SK-N-SH treated with all-trans-retinoic acid at 6 μM for 48 hours (cell line): ENCODE data around the gene SEC61B.
A peak's percentile ranks its signal among the peaks of the same experiment; 100 is the strongest.

Experiments used
- ATAC-seq: fragments of 200-7000 bp; cut with Tn5 transposase; 3 replicates; pipeline ENCODE4 v1.9.1; 2020; ENCODE audit warnings: mild to moderate bottlenecking, moderate library complexity
- ARNTL ChIP-seq: fragments of 450-650 bp; formaldehyde crosslinking; IDR thresholded peaks from 2 replicates; pipeline ENCODE4 v1.5.0; 2020; ENCODE audit warnings: low read depth, mild to moderate bottlenecking, moderate library complexity, borderline replicate concordance
- BACH2 ChIP-seq: fragments of 250-450 bp; sonication (Bioruptor Pico); IDR thresholded peaks from 2 replicates; pipeline ENCODE4 v1.9.0; 2021; ENCODE audit warnings: mild to moderate bottlenecking, borderline replicate concordance
- CSDC2 ChIP-seq: fragments of 250-450 bp; sonication (Bioruptor Pico); IDR thresholded peaks from 2 replicates; pipeline ENCODE4 v1.5.0; 2020; ENCODE audit warnings: mild to moderate bottlenecking, moderate library complexity
- ESRRG ChIP-seq: fragments of 250-450 bp; sonication (Bioruptor Pico); IDR thresholded peaks from 2 replicates; pipeline ENCODE4 v1.6.1; 2021; ENCODE audit warnings: mild to moderate bottlenecking
- GLIS3 ChIP-seq: fragments of 250-450 bp; sonication (Bioruptor Pico); IDR thresholded peaks from 2 replicates; pipeline ENCODE4 v1.5.0; 2020; ENCODE audit warnings: mild to moderate bottlenecking, moderate library complexity
- ISL1 ChIP-seq: fragments of 250-450 bp; sonication (Bioruptor Pico); IDR thresholded peaks from 2 replicates; pipeline ENCODE4 v2.1.2; 2022; ENCODE audit warnings: mild to moderate bottlenecking, moderate library complexity
- OSR1 ChIP-seq: fragments of 250-450 bp; sonication (Bioruptor Pico); IDR thresholded peaks from 2 replicates; pipeline ENCODE4 v1.8.0; 2022; ENCODE audit warnings: moderate library complexity, mild to moderate bottlenecking, inconsistent platforms
- RARB ChIP-seq: fragments of 250-450 bp; sonication (Bioruptor Pico); IDR thresholded peaks from 2 replicates; pipeline ENCODE4 v1.8.0; 2021; ENCODE audit warnings: mild to moderate bottlenecking, moderate library complexity
- SNAI2 ChIP-seq: fragments of 250-450 bp; sonication (Bioruptor Pico); IDR thresholded peaks from 2 replicates; pipeline ENCODE4 v1.5.0; 2020; ENCODE audit warnings: mild to moderate bottlenecking, moderate library complexity
- TCF4 ChIP-seq: fragments of 250-450 bp; sonication (Bioruptor Pico); IDR thresholded peaks from 2 replicates; pipeline ENCODE4 v1.8.0; 2021; ENCODE audit warnings: mild to moderate bottlenecking, moderate library complexity, borderline replicate concordance
- TOX ChIP-seq: fragments of 250-450 bp; sonication (Bioruptor Pico); IDR thresholded peaks from 2 replicates; pipeline ENCODE4 v1.8.0; 2021; ENCODE audit warnings: mild to moderate bottlenecking, moderate library complexity, borderline replicate concordance
- ZFP3 ChIP-seq: fragments of 250-450 bp; sonication (Bioruptor Pico); IDR thresholded peaks from 2 replicates; pipeline ENCODE4 v1.5.0; 2020; ENCODE audit warnings: mild to moderate bottlenecking, moderate library complexity
- ZFP30 ChIP-seq: fragments of 450-650 bp; formaldehyde crosslinking; IDR thresholded peaks from 2 replicates; pipeline ENCODE4 v1.5.0; 2022; ENCODE audit warnings: mild to moderate bottlenecking, moderate library complexity
- ZNF565 ChIP-seq: fragments of 450-650 bp; formaldehyde crosslinking; conservative IDR thresholded peaks from 2 replicates; pipeline ENCODE4 v1.5.0; 2020; ENCODE audit warnings: low read depth, mild to moderate bottlenecking, moderate library complexity
- ZNF70 ChIP-seq: fragments of 450-650 bp; formaldehyde crosslinking; IDR thresholded peaks from 2 replicates; pipeline ENCODE4 v1.5.0; 2020; ENCODE audit warnings: mild to moderate bottlenecking, moderate library complexity
- ZNF8 ChIP-seq: fragments of 450-650 bp; formaldehyde crosslinking; IDR thresholded peaks from 2 replicates; pipeline ENCODE4 v1.5.0; 2020; ENCODE audit warnings: mild to moderate bottlenecking, moderate library complexity
- TF ChIP-seq, protein P1 (sequence below): fragments of 250-450 bp; sonication (Bioruptor Pico); IDR thresholded peaks from 2 replicates; pipeline ENCODE4 v1.5.1; 2021; ENCODE audit warnings: mild to moderate bottlenecking, moderate library complexity
- TF ChIP-seq, protein P2 (sequence below): fragments of 250-450 bp; sonication (Bioruptor Pico); IDR thresholded peaks from 2 replicates; pipeline ENCODE4 v1.8.0; 2020; ENCODE audit warnings: mild to moderate bottlenecking, moderate library complexity, borderline replicate concordance
- TF ChIP-seq, protein P3 (sequence below): fragments of 250-450 bp; sonication (Bioruptor Pico); IDR thresholded peaks from 2 replicates; pipeline ENCODE4 v1.8.0; 2021; ENCODE audit warnings: low read depth, mild to moderate bottlenecking, moderate library complexity, borderline replicate concordance
- TF ChIP-seq, protein P4 (sequence below): fragments of 250-450 bp; sonication (Bioruptor Pico); IDR thresholded peaks from 2 replicates; pipeline ENCODE4 v1.5.1; 2020; ENCODE audit warnings: low read depth, mild to moderate bottlenecking, moderate library complexity

SEC61B gene

DNA sequence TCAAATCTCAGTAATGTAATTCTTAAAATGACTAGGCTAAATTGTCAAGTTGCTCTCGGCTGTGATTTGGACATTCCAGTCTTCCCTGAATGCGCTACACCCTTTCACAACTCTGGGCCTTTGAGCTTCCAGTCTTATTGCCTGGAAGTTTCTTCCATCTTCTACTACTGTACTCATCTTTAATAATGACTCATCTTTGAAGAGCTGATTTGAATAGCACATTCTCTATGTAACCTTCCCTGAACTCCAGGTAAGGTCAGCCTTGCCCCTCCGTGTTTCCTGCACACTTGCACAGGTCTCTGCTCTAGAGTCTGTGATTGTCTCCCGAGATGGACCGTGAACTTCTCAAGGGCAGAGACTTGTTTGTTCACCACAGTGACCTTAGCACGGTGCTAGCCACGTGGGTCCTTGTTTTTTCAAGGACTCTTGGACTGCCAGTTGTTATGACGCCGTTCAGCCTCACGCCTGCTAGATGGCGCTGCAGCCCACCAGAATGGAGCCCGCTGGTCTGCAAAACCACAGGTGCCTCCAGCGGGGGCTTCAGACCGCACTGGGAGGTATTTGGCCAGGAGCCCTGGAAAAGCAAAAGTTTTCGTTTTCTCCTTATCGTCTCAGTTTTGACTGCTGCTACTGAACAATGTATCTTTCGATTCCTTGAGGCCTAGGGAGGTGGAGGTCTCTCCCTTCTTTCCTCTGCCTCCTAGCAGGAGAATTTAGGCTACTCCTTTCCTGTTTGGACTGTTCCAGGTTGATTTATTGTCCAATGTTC lies 44.4 kb downstream of the SEC61B start:
- peak; percentile 91 for ATAC-seq
- TF ChIP-seq ARNTL, result no peak
- no peak for TF ChIP-seq TCF4 (CRISPR knock-in tag)
- TF ChIP-seq, protein P1, sequence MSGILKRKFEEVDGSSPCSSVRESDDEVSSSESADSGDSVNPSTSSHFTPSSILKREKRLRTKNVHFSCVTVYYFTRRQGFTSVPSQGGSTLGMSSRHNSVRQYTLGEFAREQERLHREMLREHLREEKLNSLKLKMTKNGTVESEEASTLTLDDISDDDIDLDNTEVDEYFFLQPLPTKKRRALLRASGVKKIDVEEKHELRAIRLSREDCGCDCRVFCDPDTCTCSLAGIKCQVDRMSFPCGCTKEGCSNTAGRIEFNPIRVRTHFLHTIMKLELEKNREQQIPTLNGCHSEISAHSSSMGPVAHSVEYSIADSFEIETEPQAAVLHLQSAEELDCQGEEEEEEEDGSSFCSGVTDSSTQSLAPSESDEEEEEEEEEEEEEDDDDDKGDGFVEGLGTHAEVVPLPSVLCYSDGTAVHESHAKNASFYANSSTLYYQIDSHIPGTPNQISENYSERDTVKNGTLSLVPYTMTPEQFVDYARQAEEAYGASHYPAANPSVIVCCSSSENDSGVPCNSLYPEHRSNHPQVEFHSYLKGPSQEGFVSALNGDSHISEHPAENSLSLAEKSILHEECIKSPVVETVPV, result no peak
- no peak for TF ChIP-seq ZFP30 (CRISPR knock-in tag)
- TF ChIP-seq ZNF8 (CRISPR knock-in tag), result no peak
- no peak for TF ChIP-seq ZNF70 (CRISPR knock-in tag)
- no peak for TF ChIP-seq OSR1 (CRISPR knock-in tag)
- no peak for TF ChIP-seq TOX
- TF ChIP-seq ZNF565 (CRISPR knock-in tag), result no peak

DNA sequence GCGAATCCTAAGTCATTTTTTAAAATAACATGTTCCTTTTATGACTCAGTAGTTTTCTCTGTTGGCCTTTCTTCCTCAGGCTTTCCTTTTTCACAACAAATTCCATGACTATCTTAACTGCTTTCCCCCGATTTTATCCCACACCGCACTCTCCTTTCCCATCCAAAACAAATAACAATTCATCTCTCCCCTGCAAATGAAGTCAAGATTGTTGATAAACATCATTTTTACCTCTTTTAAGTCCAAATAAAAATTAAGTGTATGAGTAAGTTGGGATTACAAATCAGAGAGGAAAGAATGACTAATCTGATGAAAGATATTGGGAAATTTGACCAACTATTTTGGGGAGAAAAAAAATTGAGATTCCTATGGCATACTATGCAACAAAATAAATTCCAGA lies 47.3 kb downstream of the SEC61B start:
- TF ChIP-seq ESRRG (CRISPR knock-in tag) (no peak), OSR1 (CRISPR knock-in tag) (no peak), ISL1 (CRISPR knock-in tag) (peak; percentile 69), CSDC2 (CRISPR knock-in tag) (no peak), ZFP30 (CRISPR knock-in tag) (no peak), ARNTL (no peak)
- no peak; the same call in 2 of the 3 replicates for ATAC-seq

DNA sequence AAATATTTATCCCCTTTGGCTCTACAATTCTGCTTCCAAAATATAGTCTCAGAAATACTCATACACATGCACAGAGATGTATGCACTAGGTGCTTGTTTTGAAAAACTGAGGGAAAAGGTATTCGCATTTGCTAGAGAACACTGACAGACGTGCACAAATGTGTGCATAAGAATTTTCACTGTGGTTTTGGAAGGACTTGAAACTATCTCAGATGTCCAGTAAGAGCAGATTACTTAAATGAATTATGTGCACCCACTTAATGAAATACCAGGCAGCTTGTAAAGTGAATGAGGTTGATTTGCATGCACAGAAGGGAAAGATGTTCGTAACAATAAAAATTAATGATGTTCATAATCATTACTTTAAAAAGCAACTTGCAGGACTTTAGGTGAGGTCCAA lies 48.4 kb downstream of the SEC61B start:
- no peak for ATAC-seq
- TF ChIP-seq, protein P1, result no peak
- TF ChIP-seq ZFP3 (no peak), BACH2 (CRISPR knock-in tag) (no peak), ZFP30 (CRISPR knock-in tag) (no peak), ZNF70 (CRISPR knock-in tag) (no peak), RARB (CRISPR knock-in tag) (no peak), ESRRG (CRISPR knock-in tag) (no peak), SNAI2 (CRISPR knock-in tag) (no peak)
- TF ChIP-seq, protein P2, sequence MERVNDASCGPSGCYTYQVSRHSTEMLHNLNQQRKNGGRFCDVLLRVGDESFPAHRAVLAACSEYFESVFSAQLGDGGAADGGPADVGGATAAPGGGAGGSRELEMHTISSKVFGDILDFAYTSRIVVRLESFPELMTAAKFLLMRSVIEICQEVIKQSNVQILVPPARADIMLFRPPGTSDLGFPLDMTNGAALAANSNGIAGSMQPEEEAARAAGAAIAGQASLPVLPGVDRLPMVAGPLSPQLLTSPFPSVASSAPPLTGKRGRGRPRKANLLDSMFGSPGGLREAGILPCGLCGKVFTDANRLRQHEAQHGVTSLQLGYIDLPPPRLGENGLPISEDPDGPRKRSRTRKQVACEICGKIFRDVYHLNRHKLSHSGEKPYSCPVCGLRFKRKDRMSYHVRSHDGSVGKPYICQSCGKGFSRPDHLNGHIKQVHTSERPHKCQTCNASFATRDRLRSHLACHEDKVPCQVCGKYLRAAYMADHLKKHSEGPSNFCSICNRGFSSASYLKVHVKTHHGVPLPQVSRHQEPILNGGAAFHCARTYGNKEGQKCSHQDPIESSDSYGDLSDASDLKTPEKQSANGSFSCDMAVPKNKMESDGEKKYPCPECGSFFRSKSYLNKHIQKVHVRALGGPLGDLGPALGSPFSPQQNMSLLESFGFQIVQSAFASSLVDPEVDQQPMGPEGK (CRISPR knock-in tag), result no peak
- TF ChIP-seq, protein P3, sequence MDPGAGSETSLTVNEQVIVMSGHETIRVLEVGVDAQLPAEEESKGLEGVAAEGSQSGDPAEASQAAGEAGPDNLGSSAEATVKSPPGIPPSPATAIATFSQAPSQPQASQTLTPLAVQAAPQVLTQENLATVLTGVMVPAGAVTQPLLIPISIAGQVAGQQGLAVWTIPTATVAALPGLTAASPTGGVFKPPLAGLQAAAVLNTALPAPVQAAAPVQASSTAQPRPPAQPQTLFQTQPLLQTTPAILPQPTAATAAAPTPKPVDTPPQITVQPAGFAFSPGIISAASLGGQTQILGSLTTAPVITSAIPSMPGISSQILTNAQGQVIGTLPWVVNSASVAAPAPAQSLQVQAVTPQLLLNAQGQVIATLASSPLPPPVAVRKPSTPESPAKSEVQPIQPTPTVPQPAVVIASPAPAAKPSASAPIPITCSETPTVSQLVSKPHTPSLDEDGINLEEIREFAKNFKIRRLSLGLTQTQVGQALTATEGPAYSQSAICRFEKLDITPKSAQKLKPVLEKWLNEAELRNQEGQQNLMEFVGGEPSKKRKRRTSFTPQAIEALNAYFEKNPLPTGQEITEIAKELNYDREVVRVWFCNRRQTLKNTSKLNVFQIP (CRISPR knock-in tag), result no peak
- TF ChIP-seq, protein P4, sequence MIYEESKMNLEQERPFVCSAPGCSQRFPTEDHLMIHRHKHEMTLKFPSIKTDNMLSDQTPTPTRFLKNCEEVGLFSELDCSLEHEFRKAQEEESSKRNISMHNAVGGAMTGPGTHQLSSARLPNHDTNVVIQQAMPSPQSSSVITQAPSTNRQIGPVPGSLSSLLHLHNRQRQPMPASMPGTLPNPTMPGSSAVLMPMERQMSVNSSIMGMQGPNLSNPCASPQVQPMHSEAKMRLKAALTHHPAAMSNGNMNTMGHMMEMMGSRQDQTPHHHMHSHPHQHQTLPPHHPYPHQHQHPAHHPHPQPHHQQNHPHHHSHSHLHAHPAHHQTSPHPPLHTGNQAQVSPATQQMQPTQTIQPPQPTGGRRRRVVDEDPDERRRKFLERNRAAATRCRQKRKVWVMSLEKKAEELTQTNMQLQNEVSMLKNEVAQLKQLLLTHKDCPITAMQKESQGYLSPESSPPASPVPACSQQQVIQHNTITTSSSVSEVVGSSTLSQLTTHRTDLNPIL, result no peak

DNA sequence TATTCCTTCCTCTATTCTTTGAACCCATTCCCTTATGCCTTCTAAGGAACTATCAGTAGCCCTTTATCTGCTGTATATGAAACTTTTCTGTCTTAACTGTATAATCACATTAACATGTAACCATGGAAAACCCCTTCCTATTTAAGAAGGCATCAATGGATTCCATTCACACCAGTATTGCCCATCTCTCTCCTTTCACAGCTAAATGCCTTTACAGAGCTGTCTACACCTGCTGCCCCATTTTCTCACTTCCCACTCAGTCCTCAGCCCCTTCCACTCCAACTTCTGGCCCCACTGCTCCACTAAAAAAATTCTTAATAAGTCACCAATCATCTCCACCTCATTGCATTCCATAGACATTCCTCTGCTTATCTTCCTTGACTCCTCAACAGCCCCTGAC lies 50.8 kb downstream of the SEC61B start:
- no peak for ATAC-seq
- no peak for TF ChIP-seq TOX
- no peak for TF ChIP-seq ZNF565 (CRISPR knock-in tag)
- no peak for TF ChIP-seq OSR1 (CRISPR knock-in tag)
- no peak for TF ChIP-seq GLIS3 (CRISPR knock-in tag)
- TF ChIP-seq TCF4 (CRISPR knock-in tag), result no peak
- no peak for TF ChIP-seq SNAI2 (CRISPR knock-in tag)
- TF ChIP-seq, protein P2 (CRISPR knock-in tag), result no peak
- no peak for TF ChIP-seq CSDC2 (CRISPR knock-in tag)
- TF ChIP-seq, protein P1, result no peak
- TF ChIP-seq ESRRG (CRISPR knock-in tag), result no peak
- TF ChIP-seq, protein P4, result no peak
